DND-41 (cell line): ENCODE data around the gene ZNF800.

Source experiments
- EZH2 ChIP-seq: IDR thresholded peaks from 3 replicates; pipeline ENCODE4 v1.6.1; 2012; ENCODE audit warnings: borderline replicate concordance, low read depth, mild to moderate bottlenecking, moderate library complexity, low read length, inconsistent platforms; ENCODE audit not compliant: severe bottlenecking
- TF ChIP-seq, protein P1 (sequence below): IDR thresholded peaks from 2 replicates; pipeline ENCODE4 v1.5.1; 2012; ENCODE audit warnings: borderline replicate concordance, low read length, moderate library complexity, mild to moderate bottlenecking; ENCODE audit not compliant: poor library complexity, severe bottlenecking; ENCODE audit errors: extremely low read depth

DNA sequence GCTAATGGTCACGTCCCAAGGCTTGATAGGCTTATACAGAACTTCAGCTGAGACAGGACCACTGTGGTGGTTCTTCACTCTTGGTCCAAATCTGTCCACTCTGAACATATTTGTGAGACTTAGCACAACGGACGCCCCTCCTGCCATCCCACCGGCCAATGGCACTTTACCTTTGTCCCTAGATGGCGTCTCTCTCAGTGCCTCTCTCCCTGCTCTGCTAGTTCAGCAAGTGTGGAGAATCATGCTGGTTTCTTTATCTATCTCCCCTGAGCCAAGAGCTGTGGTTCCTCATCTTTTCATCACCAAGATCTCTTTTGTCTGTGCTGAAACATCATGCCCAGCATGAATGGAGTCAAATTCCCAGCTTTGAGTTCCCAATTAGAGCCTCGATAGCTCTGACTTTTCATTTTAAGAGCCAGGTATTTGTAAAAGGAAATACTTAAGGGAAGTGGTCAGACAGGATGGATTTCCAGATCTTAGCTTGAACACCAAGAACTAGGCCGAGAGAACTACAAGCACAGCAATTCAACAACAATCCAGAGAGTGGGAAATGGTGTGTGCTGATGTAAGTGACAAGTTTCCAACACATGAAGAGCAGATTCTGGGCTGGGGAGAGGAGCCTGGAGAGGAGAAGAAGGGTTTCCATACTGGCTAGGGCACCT is 69.5 kb downstream of the ZNF800 start:
- TF ChIP-seq, protein P1, sequence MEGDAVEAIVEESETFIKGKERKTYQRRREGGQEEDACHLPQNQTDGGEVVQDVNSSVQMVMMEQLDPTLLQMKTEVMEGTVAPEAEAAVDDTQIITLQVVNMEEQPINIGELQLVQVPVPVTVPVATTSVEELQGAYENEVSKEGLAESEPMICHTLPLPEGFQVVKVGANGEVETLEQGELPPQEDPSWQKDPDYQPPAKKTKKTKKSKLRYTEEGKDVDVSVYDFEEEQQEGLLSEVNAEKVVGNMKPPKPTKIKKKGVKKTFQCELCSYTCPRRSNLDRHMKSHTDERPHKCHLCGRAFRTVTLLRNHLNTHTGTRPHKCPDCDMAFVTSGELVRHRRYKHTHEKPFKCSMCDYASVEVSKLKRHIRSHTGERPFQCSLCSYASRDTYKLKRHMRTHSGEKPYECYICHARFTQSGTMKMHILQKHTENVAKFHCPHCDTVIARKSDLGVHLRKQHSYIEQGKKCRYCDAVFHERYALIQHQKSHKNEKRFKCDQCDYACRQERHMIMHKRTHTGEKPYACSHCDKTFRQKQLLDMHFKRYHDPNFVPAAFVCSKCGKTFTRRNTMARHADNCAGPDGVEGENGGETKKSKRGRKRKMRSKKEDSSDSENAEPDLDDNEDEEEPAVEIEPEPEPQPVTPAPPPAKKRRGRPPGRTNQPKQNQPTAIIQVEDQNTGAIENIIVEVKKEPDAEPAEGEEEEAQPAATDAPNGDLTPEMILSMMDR: no peak
- no peak for TF ChIP-seq EZH2
